ENCODE results near the gene FAM3A.

FAM3A gene

GRCh38 chrX:154539077-154539476, 23.0 kb upstream of the FAM3A start:
- DNase-seq (ENCODE audit: low read depth): no peak
- no peak overlapping the region for H3K4me3 ChIP-seq (ENCODE audit: low read depth, low read length)

DNA sequence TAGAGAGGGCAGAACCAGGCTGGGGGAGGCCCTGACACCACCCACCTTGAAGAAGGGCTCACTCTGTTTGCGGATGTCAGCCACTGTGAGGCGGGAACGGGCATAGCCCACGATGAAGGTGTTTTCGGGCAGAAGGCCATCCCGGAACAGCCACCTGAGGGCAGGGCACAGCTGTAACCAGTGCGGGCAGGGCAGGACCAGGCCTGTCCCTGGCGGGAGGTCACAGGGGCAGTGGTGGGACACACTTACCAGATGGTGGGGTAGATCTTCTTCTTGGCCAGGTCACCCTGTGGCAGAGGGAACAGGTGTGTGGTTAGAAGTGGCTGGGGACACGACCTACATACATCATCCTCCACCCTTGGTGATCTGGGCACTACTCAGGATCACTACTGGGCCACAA, 19.9 kb upstream of the FAM3A start:
- no peak for DNase-seq (ENCODE audit: low read depth)

DNA sequence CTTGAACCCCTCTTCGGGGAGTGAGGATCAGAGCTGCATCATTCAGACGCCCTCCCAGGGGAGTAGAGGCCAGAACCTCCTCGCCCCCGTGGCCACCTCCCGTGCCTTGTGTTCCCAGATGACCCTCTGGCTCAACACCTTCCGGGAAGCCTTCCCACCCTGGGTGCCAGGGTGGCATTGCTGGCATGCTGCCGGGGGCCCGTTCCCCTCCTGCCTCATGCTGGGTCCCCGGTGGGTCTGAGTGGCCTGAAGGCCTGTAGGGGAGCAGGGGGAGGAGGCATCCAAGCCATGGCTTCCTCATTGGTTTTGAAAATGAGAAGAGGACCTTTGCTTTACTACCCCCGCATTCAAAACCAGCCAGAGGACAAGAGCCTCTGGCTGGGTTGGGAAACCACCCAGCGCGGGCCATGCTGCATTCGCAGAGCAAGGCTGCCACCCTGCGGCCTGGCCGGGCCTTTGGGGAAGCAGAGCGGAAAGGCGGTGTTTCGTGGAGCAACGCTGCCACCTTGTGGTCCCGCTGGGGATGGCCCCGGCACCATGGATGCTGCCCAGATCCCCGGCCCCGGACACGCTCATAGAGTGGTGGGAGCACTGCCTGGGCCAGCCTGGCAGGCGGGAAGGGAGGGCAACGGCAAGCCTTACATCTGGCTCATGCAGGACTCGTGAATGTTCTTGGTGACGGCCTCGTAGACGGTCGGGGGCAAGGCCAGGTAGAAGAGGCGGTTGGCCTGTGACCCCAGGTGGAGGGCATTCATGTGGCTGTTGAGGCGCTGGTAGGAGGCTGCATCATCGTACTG, 18.7 kb upstream of the FAM3A start:
- DNase-seq (ENCODE audit: low read depth): no peak
- no peak overlapping the region for H3K4me3 ChIP-seq (ENCODE audit: low read depth, low read length)

More for the DNA sequence above, 19.9 kb upstream of the FAM3A start:
- no peak overlapping the region for H3K4me3 ChIP-seq (ENCODE audit: low read depth, low read length)

- no peak for DNase-seq (ENCODE audit: low read depth)
- no peak overlapping the region for H3K4me3 ChIP-seq (ENCODE audit: low read depth, low read length)
Observed at GRCh38 chrX:154532690-154533089, 16.7 kb upstream of the FAM3A start.

DNA sequence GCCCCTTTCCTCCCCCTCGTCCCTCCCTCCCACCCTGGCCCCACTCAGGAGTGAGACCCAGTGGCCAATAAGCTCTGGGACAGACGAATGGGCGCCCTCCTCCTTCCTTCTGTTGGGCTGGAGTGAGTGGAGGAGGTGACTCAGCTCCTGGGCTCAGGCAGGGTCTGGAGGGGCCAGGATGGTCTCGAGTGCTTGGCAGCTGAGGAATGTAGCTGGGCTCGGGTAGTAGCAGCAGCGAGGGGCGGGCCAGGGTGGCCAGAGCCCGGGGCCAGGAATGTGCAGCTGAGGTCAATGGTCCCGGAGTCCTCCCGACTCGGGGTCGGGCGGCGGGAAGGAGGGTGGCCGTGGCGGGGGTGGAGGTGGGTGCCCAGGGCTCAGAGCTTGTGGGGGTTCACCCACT, 15.6 kb upstream of the FAM3A start:
- no peak for DNase-seq (ENCODE audit: low read depth)
- H3K4me3 ChIP-seq (ENCODE audit: low read depth, low read length): no peak overlapping the region

GRCh38 chrX:154530286-154530685, 14.3 kb upstream of the FAM3A start:
- DNase-seq (ENCODE audit: low read depth): no peak
- no peak overlapping the region for H3K4me3 ChIP-seq (ENCODE audit: low read depth, low read length)

DNA sequence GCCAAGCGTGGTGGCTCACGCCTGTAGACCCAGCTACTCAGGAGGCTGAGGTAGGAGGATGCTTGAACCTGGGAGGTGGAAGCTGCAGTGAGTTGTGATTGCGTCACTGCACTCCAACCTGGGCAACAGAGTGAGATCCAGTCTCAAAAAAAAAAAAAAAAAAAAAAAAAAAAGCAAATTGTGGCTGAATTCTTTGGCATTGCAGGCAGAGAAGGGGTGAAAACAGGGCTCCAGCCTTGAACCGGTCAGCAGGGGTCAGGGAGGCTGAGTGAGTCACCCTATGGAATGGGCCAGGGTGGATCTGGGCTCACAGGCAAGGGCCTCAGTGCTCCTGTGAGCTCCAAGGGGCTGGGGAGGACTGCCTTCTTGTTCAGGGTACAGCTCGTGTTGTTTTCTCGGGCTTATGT, 13.2 kb upstream of the FAM3A start:
- H3K4me3 ChIP-seq (ENCODE audit: low read depth, low read length): no peak overlapping the region
- DNase-seq (ENCODE audit: low read depth): no peak

DNA sequence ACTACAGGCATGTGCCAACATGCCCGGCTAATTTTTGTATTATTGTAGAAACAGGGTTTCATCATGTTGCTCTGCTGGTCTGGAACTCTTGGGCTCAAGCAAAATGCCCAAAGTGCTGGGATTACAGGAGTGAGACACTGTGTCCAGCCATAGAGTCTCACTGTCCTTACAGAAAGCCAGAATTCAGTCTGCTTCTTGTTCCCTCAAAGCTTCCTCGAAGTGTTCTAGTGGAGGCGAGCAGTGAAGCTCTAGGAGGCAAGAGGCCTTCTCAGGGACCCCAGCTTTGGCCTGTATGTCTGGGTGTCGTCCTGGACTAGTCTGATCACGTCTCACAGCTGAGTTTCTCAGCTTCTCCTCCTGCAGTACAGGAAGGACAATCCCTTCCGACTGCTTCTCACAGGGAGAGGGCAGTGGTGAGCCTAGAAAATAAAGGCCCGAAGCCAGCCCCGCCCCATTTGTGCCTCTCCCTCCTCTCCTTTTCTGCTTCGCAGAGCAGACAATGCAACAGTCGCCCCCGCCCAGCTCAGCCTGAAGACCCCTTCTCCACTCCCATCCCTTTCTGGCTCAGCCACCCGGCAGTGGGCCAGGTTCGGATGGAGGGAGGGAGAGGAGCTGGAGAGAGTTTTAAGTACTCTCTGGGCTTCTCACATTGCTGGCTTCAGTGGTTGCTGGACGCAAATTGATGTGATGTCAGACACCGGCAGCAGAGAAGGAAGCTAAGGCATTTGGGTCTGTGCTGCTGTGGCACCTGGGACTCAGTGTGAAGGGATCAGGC, 11.1 kb upstream of the FAM3A start:
- no peak for DNase-seq (ENCODE audit: low read depth)
- no peak overlapping the region for H3K4me3 ChIP-seq (ENCODE audit: low read depth, low read length)

- no peak overlapping the region for H3K4me3 ChIP-seq (ENCODE audit: low read depth, low read length)
- no peak for DNase-seq (ENCODE audit: low read depth)
Observed at GRCh38 chrX:154525606-154526490, 9.8 kb upstream of the FAM3A start.

- no peak overlapping the region for H3K4me3 ChIP-seq (ENCODE audit: low read depth, low read length)
- no peak for DNase-seq (ENCODE audit: low read depth)
Observed at GRCh38 chrX:154519389-154519788, 3.4 kb upstream of the FAM3A start.

- DNase-seq (ENCODE audit: low read depth): no peak
- H3K4me3 ChIP-seq (ENCODE audit: low read depth, low read length): peak overlapping the region; percentile 7
Observed at GRCh38 chrX:154517101-154517781, 1.2 kb upstream of the FAM3A start.

GRCh38 chrX:154516656-154517100, 646 bp upstream of the FAM3A start:
- DNase-seq (ENCODE audit: low read depth): no peak
- peak overlapping the region; percentile 48 for H3K4me3 ChIP-seq (ENCODE audit: low read depth, low read length)

- H3K4me3 ChIP-seq (ENCODE audit: low read depth, low read length): peak overlapping the region; percentile 62
- DNase-seq (ENCODE audit: low read depth): no peak
Observed at GRCh38 chrX:154515090-154515965, 704 bp downstream of the FAM3A start.

DNA sequence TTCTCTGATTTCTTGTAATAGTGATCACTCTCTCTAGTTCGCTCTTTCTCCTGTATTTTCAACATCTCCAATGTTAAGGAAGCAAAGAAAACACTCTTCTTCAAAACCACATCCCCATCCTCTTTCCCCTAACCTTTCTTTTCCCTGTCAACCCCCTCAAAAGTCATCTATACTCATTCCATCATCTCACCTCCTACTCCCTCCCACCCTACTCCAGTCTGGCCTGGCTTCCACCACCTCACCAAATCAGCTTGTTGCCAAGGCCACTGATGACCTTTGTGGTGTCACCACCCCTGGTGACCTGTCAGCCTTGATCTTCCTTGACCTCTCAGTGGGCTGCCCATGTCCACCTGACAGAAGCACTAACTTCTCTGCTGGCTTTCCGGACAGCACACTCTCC, 2.3 kb downstream of the FAM3A start:
- no peak overlapping the region for H3K4me3 ChIP-seq (ENCODE audit: low read depth, low read length)
- DNase-seq (ENCODE audit: low read depth): no peak

- no peak overlapping the region for H3K4me3 ChIP-seq (ENCODE audit: low read depth, low read length)
- DNase-seq (ENCODE audit: low read depth): no peak
Observed at GRCh38 chrX:154512879-154513553, 3.0 kb downstream of the FAM3A start.

- no peak overlapping the region for H3K4me3 ChIP-seq (ENCODE audit: low read depth, low read length)
- DNase-seq (ENCODE audit: low read depth): no peak
Observed at GRCh38 chrX:154511761-154512160, 4.3 kb downstream of the FAM3A start.

DNA sequence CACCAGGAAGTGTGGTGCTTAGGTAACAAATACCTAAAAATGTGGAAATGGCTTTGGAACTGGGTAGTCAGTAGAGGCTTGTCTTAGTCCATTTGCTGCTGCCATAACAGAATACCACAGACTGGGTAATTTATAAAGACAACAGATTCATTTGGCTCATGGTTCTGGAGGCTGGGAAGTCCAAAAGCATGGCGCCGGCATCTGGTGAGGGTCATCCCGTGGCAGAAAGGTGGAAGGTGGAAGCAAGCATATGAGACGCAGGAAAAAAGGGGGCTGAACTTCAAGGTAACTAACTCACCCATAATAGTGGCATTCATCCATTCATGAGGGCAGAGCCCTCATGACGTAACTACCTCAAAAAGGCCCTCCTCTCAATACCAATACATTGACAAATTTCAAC, 6.6 kb downstream of the FAM3A start:
- DNase-seq (ENCODE audit: low read depth): no peak
- H3K4me3 ChIP-seq (ENCODE audit: low read depth, low read length): no peak overlapping the region

DNA sequence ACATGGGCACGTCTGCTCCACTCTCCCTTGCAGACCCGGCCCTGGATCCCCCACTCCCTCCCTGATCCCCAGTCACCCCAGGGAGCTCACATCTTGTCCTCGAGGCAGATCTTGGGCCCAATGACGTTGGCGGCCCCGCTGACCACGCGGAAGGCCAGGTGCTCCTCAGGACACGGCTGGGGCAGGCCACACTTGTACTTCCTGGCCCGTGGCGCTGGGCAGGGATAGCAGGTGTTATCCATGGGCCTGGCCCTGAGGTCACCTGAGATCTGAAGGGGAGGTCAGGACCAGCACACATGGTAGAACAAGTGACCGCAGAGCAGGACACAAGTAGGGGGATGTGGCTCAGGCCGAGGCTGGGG, 7.7 kb downstream of the FAM3A start:
- no peak for DNase-seq (ENCODE audit: low read depth)

More for the DNA sequence above, 7.7 kb downstream of the FAM3A start:
- H3K4me3 ChIP-seq (ENCODE audit: low read depth, low read length): no peak overlapping the region
